ENCODE results near the gene SP140. TPM values are rescaled to one million over a fixed set of nuclear protein-coding genes. Genes with fewer than 3 reads are reported as not detected.

Gene SP140
- total and polyA plus RNA-seq, 9 of the 15 experiments (the other 6 are each of a cell fraction or from before 2014, with no cell fraction given): 0.04 to 1.1 (median 0.57) TPM; not detected in 1

GRCh38 chr2:230323385-230324106 is 98.0 kb downstream of the SP140 start (continued):
- TF ChIP-seq ZNF407 (IDR thresholded peaks at IDR 0.05; ENCODE audit: low read depth) (0 out of 2 replicates have a peak, but pooled peaks have one; percentile 41), ZNF311 (CRISPR knock-in tag; IDR thresholded peaks at IDR 0.05) (no peak), ZBTB43 (CRISPR knock-in tag; IDR thresholded peaks at IDR 0.05) (no peak), SRSF7 (optimal IDR thresholded peaks at IDR 0.05; ENCODE audit: low read depth, low read length) (no peak), ZBTB7A (IDR thresholded peaks at IDR 0.05; ENCODE audit: borderline replicate concordance, control insufficient read depth, low read depth, low read length) (no peak), CTCF (IDR thresholded peaks at IDR 0.05 in 2 of 3, conservative IDR thresholded peaks at IDR 0.05 in 1 of 3; ENCODE audit: insufficient read depth in 2 of 3, low read depth in 1 of 3, low read length in 3 of 3) (peak; percentile 59 to 81 (median 71); a peak in 5 of 6 replicates), YY1 (IDR thresholded peaks at IDR 0.05; ENCODE audit: borderline replicate concordance in 1 of 3, control insufficient read depth in 1 of 3, extremely low read depth in 1 of 3, insufficient read depth in 3 of 3, insufficient read length in 1 of 3, insufficient replicate concordance in 2 of 3, low read depth in 1 of 3, low read length in 2 of 3) (peak in 2 of 3 experiments; percentile 66 to 77), MAX (CRISPR knock-in tag; IDR thresholded peaks at IDR 0.05) (peak; percentile 33; the same call in 1 of the 2 replicates), MAZ (CRISPR knock-in tag; conservative IDR thresholded peaks at IDR 0.05 in 1 of 2, IDR thresholded peaks at IDR 0.05 in 1 of 2) (peak in 1 of 2 experiments; percentile 59; a peak in 2 of 4 replicates), PHB2 (IDR thresholded peaks at IDR 0.05; ENCODE audit: low read depth) (no peak), NBN (IDR thresholded peaks at IDR 0.05; ENCODE audit: low read depth) (no peak), BACH1 (tag; IDR thresholded peaks at IDR 0.05) (no peak)
